Bronchial epithelial cell (primary cell): ENCODE data around the gene CFAP46. TPM values are rescaled to one million over a fixed set of nuclear protein-coding genes. Genes with fewer than 3 reads are reported as not detected.

Experiments
- DNase-seq: peaks from one replicate; pipeline ENCODE4 v3.0.0-alpha.2; 2010; ENCODE audit warnings: low read depth
- FAIRE-seq: peaks from 2 replicates; lab custom pipeline; 2011; peaks lifted over from hg19 to GRCh38; lab: Jason Lieb, UNC
- H3K27me3 ChIP-seq: 2 replicates; pipeline ENCODE4 v1.5.1; 2011; ENCODE audit warnings: low read length; ENCODE audit not compliant: control insufficient read depth, insufficient read depth
- H3K36me3 ChIP-seq: 2 replicates; pipeline ENCODE4 v1.5.1; 2011; ENCODE audit warnings: low read length; ENCODE audit not compliant: control insufficient read depth, insufficient read depth
- H3K4me3 ChIP-seq: 2 replicates; pipeline ENCODE4 v1.5.1; 2011; ENCODE audit warnings: mild to moderate bottlenecking, low read depth, low read length, control low read depth
- CTCF ChIP-seq: IDR thresholded peaks from 2 replicates; pipeline ENCODE4 v1.5.1; 2011; ENCODE audit warnings: mild to moderate bottlenecking, moderate library complexity, low read length, control low read depth, inconsistent platforms; ENCODE audit not compliant: insufficient read depth, severe bottlenecking
- total RNA-seq: library from RNA; depleted of rRNA; stranded (reverse); fragments of >200 nt; gene quantifications from 2 replicates; pipeline ENCODE4 v1.2.1, GENCODE V29; 2014

The CFAP46 gene
- total RNA-seq, 1 donor from 2014 or later = 0.26 TPM

GRCh38 chr10:132918264-132918616 is 24.1 kb downstream of the CFAP46 start:
- Histone ChIP-seq H3K4me3 (no peak overlapping the region), H3K36me3 (no peaks in the 10 kb centered on the region), H3K27me3 (no peaks in the 10 kb centered on the region)
- FAIRE-seq (no peak), DNase-seq (no peak)
- TF ChIP-seq CTCF = no peak

- FAIRE-seq = no peak
- H3K4me3 ChIP-seq = no peak overlapping the region
- no peaks in the 10 kb centered on the region for H3K36me3 ChIP-seq
- TF ChIP-seq CTCF = no peak
- DNase-seq = no peak
- no peaks in the 10 kb centered on the region for H3K27me3 ChIP-seq
Observed at GRCh38 chr10:132916956-132917666, 25.3 kb downstream of the CFAP46 start.

GRCh38 chr10:132916421-132916841 is 25.9 kb downstream of the CFAP46 start:
- DNase-seq = no peak
- no peak overlapping the region for H3K4me3 ChIP-seq
- H3K36me3 ChIP-seq = no peaks in the 10 kb centered on the region
- TF ChIP-seq CTCF = no peak
- FAIRE-seq = no peak
- no peaks in the 10 kb centered on the region for H3K27me3 ChIP-seq

GRCh38 chr10:132915411-132915810 is 27.0 kb downstream of the CFAP46 start:
- FAIRE-seq = no peak
- Histone ChIP-seq H3K4me3 (no peak overlapping the region), H3K27me3 (no peaks in the 10 kb centered on the region), H3K36me3 (no peaks in the 10 kb centered on the region)
- no peak for DNase-seq
- TF ChIP-seq CTCF = no peak

GRCh38 chr10:132914732-132915131 is 27.6 kb downstream of the CFAP46 start:
- DNase-seq = no peak
- no peak for TF ChIP-seq CTCF
- Histone ChIP-seq H3K36me3 (no peaks in the 10 kb centered on the region), H3K27me3 (no peaks in the 10 kb centered on the region), H3K4me3 (no peak overlapping the region)
- FAIRE-seq = no peak

- H3K4me3 ChIP-seq = no peak overlapping the region
- FAIRE-seq = no peak
- TF ChIP-seq CTCF = no peak
- H3K27me3 ChIP-seq = no peaks in the 10 kb centered on the region
- no peak for DNase-seq
- H3K36me3 ChIP-seq = no peaks in the 10 kb centered on the region
Observed at GRCh38 chr10:132913559-132914115, 28.7 kb downstream of the CFAP46 start.
